Ovary (tissue), 3 donors: ENCODE results near the gene ENO1.

Experiments
- CTCF ChIP-seq, 3 donors: fragments of 450-650 bp in 2 of 3; fragments of 200-600 bp in 1 of 3; IDR thresholded peaks; one replicate each; pipeline versions ENCODE4 v1.5.1 to v1.8.0; 2016 to 2022; ENCODE audit warnings: antibody characterized with exemption in 3 of 3, mild to moderate bottlenecking in 1 of 3
- EP300 ChIP-seq: sonication (generic); formaldehyde crosslinking; IDR thresholded peaks from one replicate; pipeline ENCODE4 v1.6.1; 2017; ENCODE audit warnings: antibody characterized with exemption
- donor health status: DM: no; HTN: no; CAD: no.

GRCh38 chr1:8845104-8846097 lies 33.1 kb downstream of the ENO1 start:
- TF ChIP-seq CTCF (IDR thresholded peaks at IDR 0.05) (no peak), EP300 (no peak)
